Measurements from ENCODE around the gene C19orf53. TPM values are rescaled to one million over a fixed set of nuclear protein-coding genes. Genes with fewer than 3 reads are reported as not detected.
"Not testable (repeated sequence)": the region's sequence is repeated elsewhere in the genome, so short reads cannot be mapped to it uniquely, and the experiment has no call there.

The C19orf53 gene
- total and polyA plus RNA-seq, 10 of the 15 experiments (the other 5 are each of a cell fraction or from before 2014, with no cell fraction given) = 109 to 449 (median 218) TPM

DNA sequence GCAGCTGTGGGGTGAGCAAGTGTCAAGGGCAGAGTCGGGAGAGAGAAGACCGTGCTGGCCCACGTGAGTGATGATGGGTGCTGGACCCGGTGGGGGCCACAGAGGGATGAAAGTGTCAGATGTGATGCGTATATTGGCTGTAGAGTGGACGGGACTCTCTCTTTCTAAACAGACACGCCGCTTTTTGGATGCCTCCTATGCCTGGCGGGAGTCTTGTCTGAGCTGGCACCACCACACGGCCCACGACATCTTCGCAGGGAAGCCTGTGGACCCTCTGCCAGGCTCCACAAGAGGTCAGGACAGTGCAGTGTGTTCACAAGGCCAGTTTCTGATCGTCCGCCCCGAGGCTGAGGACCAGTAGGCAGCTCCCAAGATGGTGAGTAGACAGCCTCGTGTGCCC is 22.8 kb upstream of the C19orf53 start (continued):
- TF ChIP-seq RBBP5 (conservative IDR thresholded peaks at IDR 0.05) (no peak), MYB (IDR thresholded peaks at IDR 0.05; ENCODE audit: borderline replicate concordance, low read depth, low read length) (no peak), TCF7 (IDR thresholded peaks at IDR 0.05; ENCODE audit: borderline replicate concordance) (no peak), ETV6 (conservative IDR thresholded peaks at IDR 0.05 in 1 of 2, IDR thresholded peaks at IDR 0.05 in 1 of 2; ENCODE audit: borderline replicate concordance in 1 of 2, low read depth in 1 of 2) (no peak)
- TF ChIP-seq, protein P1, sequence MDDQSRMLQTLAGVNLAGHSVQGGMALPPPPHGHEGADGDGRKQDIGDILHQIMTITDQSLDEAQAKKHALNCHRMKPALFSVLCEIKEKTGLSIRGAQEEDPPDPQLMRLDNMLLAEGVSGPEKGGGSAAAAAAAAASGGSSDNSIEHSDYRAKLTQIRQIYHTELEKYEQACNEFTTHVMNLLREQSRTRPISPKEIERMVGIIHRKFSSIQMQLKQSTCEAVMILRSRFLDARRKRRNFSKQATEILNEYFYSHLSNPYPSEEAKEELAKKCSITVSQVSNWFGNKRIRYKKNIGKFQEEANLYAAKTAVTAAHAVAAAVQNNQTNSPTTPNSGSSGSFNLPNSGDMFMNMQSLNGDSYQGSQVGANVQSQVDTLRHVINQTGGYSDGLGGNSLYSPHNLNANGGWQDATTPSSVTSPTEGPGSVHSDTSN (IDR thresholded peaks at IDR 0.05; ENCODE audit: insufficient replicate concordance, low read depth, low read length) = no peak
- TF ChIP-seq, protein P2, sequence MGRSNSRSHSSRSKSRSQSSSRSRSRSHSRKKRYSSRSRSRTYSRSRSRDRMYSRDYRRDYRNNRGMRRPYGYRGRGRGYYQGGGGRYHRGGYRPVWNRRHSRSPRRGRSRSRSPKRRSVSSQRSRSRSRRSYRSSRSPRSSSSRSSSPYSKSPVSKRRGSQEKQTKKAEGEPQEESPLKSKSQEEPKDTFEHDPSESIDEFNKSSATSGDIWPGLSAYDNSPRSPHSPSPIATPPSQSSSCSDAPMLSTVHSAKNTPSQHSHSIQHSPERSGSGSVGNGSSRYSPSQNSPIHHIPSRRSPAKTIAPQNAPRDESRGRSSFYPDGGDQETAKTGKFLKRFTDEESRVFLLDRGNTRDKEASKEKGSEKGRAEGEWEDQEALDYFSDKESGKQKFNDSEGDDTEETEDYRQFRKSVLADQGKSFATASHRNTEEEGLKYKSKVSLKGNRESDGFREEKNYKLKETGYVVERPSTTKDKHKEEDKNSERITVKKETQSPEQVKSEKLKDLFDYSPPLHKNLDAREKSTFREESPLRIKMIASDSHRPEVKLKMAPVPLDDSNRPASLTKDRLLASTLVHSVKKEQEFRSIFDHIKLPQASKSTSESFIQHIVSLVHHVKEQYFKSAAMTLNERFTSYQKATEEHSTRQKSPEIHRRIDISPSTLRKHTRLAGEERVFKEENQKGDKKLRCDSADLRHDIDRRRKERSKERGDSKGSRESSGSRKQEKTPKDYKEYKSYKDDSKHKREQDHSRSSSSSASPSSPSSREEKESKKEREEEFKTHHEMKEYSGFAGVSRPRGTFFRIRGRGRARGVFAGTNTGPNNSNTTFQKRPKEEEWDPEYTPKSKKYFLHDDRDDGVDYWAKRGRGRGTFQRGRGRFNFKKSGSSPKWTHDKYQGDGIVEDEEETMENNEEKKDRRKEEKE (IDR thresholded peaks at IDR 0.05) = no peak

DNA sequence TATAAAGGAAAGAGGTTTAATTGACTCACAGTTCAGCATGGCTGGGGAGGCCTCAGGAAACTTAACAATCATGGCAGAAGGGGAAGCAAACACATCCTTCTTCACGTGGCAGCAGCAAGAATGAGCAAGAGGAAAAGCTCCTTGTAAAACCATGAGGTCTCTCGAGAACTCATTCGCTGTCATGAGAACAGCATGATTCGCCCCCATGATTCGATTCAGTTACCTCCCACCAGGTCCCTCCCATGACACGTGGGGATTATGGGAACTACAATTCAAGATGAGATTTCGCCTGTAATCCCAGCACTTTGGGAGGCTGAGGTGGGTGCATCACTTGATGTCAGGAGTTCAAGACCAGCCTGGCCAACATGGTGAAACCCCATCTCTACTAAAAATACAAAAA is 20.6 kb upstream of the C19orf53 start:
- H3K79me2 ChIP-seq (ENCODE audit: control insufficient read depth, insufficient read depth, low read length); H3K27me3 ChIP-seq (replicated peaks in 1 of 2; ENCODE audit: control insufficient read depth in 2 of 2, insufficient read depth in 2 of 2, low read length in 1 of 2); POLR2A ChIA-PET; ATAC-seq; H3K4me2 ChIP-seq (ENCODE audit: control insufficient read depth, insufficient read depth); SMC1A ChIA-PET (ENCODE audit: uncharacterized antibody, unreplicated experiment); FAIRE-seq; in situ Hi-C loops (cut with MboI); CTCF ChIA-PET; H4K20me1 ChIP-seq (ENCODE audit: control insufficient read depth, insufficient read depth); BruUV-seq (replicated peaks); RAD21 ChIA-PET (ENCODE audit: unreplicated experiment); intact Hi-C loops (cut with micrococcal nuclease; ENCODE audit: unreplicated experiment); H3K4me1 ChIP-seq (ENCODE audit: control insufficient read depth, insufficient read depth, low read length); H3K9ac ChIP-seq (ENCODE audit: control insufficient read depth, insufficient read depth, low read length); DNase-seq (ENCODE audit: low read depth, low spot score); H2AFZ ChIP-seq (ENCODE audit: control insufficient read depth, low read depth, low read length); H3K27ac ChIP-seq (ENCODE audit: control insufficient read depth, insufficient read depth); H3K4me3 ChIP-seq; H3K9me3 ChIP-seq (replicated peaks; ENCODE audit: control insufficient read depth, insufficient read depth, low read length): not testable (repeated sequence)
- WGBS (ENCODE audit: insufficient coverage, insufficient replicate concordance, low lambda C conversion rate, missing lambda C conversion rate) = 80% methylated on average over 7 of the region's 7 CpGs
- H3K36me3 ChIP-seq (ENCODE audit: control insufficient read depth in 2 of 2, insufficient read depth in 2 of 2, low read length in 1 of 2) = peaks cover 12 to 13% of the 10 kb centered on the region in 2 experiments

Data from GM12878 (cell line).